ENCODE results near the gene LSM10. TPM values are rescaled to one million over a fixed set of nuclear protein-coding genes. Genes with fewer than 3 reads are reported as not detected.

LSM10 gene
- total RNA-seq, 1 donor from 2014 or later: 59.3 TPM

DNA sequence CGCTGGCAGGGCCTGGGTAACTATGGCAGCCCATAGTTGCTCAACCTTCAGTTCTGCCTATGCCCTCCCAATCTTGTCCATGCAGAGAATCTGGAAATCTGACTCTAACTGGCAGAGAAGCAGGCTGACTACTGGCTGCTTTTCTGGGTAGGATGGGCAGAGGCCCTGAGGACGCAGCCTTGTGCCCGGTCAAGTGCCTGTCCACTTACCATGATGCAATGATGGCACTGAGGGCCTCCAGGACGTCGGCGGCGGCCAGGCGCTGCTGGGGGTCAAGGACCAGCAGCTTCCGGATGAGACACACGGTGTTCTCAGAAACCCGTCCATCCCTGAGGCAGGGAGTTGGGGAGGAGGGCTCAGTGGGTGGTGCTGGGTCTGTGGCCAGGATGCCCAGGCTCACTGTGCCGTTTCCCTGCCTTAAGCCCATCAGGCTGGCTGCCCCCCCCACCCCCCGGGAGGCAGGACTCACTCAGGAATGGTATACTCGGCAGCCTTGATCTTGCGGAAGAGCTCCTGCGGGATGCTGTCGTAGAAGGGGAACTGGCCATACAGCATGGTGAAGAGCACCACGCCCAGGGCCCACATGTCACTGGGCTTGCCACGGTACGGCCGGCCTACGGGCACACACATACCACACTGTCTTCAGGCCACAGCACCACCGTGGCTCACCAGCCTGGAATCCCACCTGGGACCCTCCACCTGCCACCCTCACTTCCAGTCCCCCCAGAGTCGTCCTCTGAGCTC is 53.9 kb downstream of the LSM10 start:
- intact Hi-C loops (cut with DNase I): no loop called here
- DNase-seq (ENCODE audit: missing footprints): no peak
- no peak for ATAC-seq

Other genes starting within 250 kb of the LSM10 start
- 53.9 TPM for gene TRAPPC3, start 248.4 kb downstream of the LSM10 start, total RNA-seq
- 383 TPM for gene MAP7D1, start 241.7 kb downstream of the LSM10 start, total RNA-seq
- gene THRAP3, start 173.5 kb downstream of the LSM10 start, total RNA-seq: 60.1 TPM
- 1.6 TPM for gene SH3D21, start 91.5 kb downstream of the LSM10 start, total RNA-seq
- 10.9 TPM for gene EVA1B, start 74.3 kb downstream of the LSM10 start, total RNA-seq
- 77.9 TPM for gene STK40, start 12.0 kb downstream of the LSM10 start, total RNA-seq
- 5.3 TPM for gene OSCP1, start 52.5 kb upstream of the LSM10 start, total RNA-seq
- gene MRPS15, start 66.5 kb upstream of the LSM10 start, total RNA-seq: 114 TPM
- 5.8 TPM for gene CSF3R, start 85.0 kb upstream of the LSM10 start, total RNA-seq